Bronchial epithelial cell (primary cell): Measurements from ENCODE around the gene SPARC. TPM values are rescaled to one million over a fixed set of nuclear protein-coding genes. Genes with fewer than 3 reads are reported as not detected.
A peak's percentile ranks its signal among the peaks of the same experiment; 100 is the strongest.

Experiments used
- DNase-seq: peaks from one replicate; pipeline ENCODE4 v3.0.0-alpha.2; 2010; ENCODE audit warnings: low read depth
- FAIRE-seq: peaks from 2 replicates; lab custom pipeline; 2011; peaks lifted over from hg19 to GRCh38; lab: Jason Lieb, UNC
- H3K27me3 ChIP-seq: 2 replicates; pipeline ENCODE4 v1.5.1; 2011; ENCODE audit warnings: low read length; ENCODE audit not compliant: control insufficient read depth, insufficient read depth
- H3K36me3 ChIP-seq: 2 replicates; pipeline ENCODE4 v1.5.1; 2011; ENCODE audit warnings: low read length; ENCODE audit not compliant: control insufficient read depth, insufficient read depth
- H3K4me3 ChIP-seq: 2 replicates; pipeline ENCODE4 v1.5.1; 2011; ENCODE audit warnings: mild to moderate bottlenecking, low read depth, low read length, control low read depth
- total RNA-seq: library from RNA; depleted of rRNA; stranded (reverse); fragments of >200 nt; gene quantifications from 2 replicates; pipeline ENCODE4 v1.2.1, GENCODE V29; 2014
- TF ChIP-seq, protein P1 (sequence below): IDR thresholded peaks from 2 replicates; pipeline ENCODE4 v1.5.1; 2011; ENCODE audit warnings: mild to moderate bottlenecking, moderate library complexity, low read length, control low read depth, inconsistent platforms; ENCODE audit not compliant: insufficient read depth, severe bottlenecking

SPARC gene
- total RNA-seq, 1 donor from 2014 or later, result 22.6 TPM

GRCh38 chr5:151676314-151676712 lies 10.4 kb downstream of the SPARC start:
- FAIRE-seq, result no peak

DNA sequence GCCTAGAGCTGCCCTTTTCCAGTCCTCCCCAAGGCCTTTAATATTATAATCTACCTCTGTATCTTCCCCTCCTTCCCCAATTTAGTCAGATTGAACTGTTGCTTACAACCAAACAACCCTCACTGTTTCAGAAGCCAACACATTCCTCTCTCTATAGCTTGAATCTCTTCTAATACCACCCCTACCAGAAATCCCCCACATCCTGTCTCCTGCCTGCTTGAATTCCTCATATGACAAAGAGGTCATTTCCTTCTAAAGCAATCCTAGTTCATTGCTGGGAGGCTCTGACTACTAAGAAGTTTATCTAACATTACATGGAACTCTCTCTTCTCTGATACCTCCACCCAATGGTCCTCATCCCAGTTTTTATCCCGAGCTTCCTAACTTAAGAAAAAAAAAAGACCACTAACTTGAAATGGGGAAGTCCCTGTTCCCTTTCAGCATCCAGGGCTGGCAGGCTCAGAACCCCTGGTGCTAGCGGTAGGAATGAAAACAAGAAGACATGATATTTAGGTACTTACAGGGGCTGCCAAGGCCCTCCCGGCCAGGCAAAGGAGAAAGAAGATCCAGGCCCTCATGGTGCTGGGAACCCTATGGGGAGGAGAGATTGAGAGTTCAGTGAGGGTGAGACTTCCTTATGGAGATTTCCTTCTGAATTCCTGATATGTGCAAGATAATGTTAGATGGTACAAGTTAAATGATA lies 11.0 kb downstream of the SPARC start:
- Histone ChIP-seq H3K4me3 (no peak overlapping the region), H3K36me3 (no peaks in the 10 kb centered on the region), H3K27me3 (no peaks in the 10 kb centered on the region)
- DNase-seq (peak; percentile 51), FAIRE-seq (no peak)
- TF ChIP-seq, protein P1, sequence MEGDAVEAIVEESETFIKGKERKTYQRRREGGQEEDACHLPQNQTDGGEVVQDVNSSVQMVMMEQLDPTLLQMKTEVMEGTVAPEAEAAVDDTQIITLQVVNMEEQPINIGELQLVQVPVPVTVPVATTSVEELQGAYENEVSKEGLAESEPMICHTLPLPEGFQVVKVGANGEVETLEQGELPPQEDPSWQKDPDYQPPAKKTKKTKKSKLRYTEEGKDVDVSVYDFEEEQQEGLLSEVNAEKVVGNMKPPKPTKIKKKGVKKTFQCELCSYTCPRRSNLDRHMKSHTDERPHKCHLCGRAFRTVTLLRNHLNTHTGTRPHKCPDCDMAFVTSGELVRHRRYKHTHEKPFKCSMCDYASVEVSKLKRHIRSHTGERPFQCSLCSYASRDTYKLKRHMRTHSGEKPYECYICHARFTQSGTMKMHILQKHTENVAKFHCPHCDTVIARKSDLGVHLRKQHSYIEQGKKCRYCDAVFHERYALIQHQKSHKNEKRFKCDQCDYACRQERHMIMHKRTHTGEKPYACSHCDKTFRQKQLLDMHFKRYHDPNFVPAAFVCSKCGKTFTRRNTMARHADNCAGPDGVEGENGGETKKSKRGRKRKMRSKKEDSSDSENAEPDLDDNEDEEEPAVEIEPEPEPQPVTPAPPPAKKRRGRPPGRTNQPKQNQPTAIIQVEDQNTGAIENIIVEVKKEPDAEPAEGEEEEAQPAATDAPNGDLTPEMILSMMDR, result no peak

More at GRCh38 chr5:151676314-151676712, 10.4 kb downstream of the SPARC start:
- TF ChIP-seq, protein P1, result no peak
- Histone ChIP-seq H3K36me3 (peaks cover 1% of the 10 kb centered on the region), H3K4me3 (no peak overlapping the region), H3K27me3 (no peaks in the 10 kb centered on the region)
- no peak for DNase-seq

GRCh38 chr5:151674626-151675610 lies 11.8 kb downstream of the SPARC start:
- no peaks in the 10 kb centered on the region for H3K27me3 ChIP-seq
- no peak overlapping the region for H3K4me3 ChIP-seq
- DNase-seq (no peak), FAIRE-seq (no peak)
- H3K36me3 ChIP-seq, result peaks cover 1% of the 10 kb centered on the region
- TF ChIP-seq, protein P1, result no peak

DNA sequence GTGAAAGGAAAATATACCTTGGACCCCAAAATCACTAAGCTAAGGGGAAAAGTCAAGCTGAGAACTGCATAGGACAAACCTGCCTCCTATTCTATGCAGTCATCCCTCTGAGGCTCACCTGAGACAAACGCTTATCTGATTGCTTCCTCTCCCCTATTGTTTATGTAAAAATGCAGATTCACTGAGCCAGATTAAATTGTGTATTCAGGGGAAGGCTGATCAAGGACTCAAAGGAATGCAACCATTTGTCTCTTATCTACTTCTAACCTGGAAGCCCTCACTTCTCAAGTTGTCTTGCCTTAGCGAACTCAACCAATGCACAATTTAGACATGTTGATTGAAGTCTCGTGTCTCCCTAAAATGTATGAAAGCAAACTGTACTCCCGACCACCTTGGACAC lies 13.3 kb downstream of the SPARC start:
- TF ChIP-seq, protein P1, result no peak
- H3K4me3 ChIP-seq, result no peak overlapping the region
- FAIRE-seq (no peak), DNase-seq (no peak)
- H3K36me3 ChIP-seq, result peaks cover 1% of the 10 kb centered on the region
- no peaks in the 10 kb centered on the region for H3K27me3 ChIP-seq

GRCh38 chr5:151672516-151672915 lies 14.2 kb downstream of the SPARC start:
- FAIRE-seq, result no peak
- H3K4me3 ChIP-seq, result no peak overlapping the region
- H3K36me3 ChIP-seq, result peaks cover 1% of the 10 kb centered on the region
- DNase-seq, result no peak
- H3K27me3 ChIP-seq, result no peaks in the 10 kb centered on the region
- TF ChIP-seq, protein P1, result no peak
